Fibroblast of peridontal ligament (primary cell): ENCODE measurements around the gene CD69.

ENCODE experiments used
- DNase-seq: peaks from one replicate; pipeline ENCODE4 v3.0.0-alpha.2; 2010; ENCODE audit errors: extremely low read depth

The CD69 gene

DNA sequence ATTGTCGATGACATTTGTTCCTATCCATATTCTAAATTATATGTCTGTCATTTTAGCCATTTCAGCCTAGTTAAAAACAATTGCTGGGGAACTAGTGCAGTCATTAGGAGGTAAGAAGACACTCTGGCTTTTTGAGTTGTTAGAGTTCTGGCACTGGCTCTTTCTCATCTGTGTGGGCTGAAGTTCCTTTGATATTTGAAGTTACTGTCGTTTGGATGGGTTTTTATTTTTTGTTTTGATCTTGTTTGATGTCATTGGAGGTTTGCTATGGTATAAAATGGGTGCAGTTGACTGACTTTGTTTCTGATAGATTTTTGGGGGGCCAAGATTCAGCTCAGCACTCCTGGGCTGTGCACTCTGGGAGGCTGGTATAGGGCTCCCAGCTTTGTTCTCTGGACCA lies 20.7 kb upstream of the CD69 start:
- DNase-seq: no peak

DNA sequence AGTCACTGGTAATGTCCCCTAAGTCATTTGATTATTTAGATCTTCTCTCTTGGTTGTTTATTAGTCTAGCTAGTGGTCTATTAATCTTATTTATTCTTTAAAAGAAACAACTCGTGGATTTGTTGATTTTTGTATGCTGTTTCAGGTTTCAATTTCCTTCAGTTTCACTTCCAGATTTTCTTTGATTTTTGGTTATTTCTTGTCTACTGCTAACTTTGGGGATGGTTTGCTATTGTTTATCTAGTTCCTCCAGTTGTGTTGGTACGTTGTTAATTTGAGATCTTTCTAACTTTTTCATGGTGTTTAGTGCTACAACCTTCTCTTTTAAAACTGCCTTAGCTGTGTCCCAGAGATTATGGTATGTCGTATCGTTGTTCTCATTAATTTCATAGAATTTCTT lies 18.5 kb upstream of the CD69 start:
- no peak for DNase-seq

DNA sequence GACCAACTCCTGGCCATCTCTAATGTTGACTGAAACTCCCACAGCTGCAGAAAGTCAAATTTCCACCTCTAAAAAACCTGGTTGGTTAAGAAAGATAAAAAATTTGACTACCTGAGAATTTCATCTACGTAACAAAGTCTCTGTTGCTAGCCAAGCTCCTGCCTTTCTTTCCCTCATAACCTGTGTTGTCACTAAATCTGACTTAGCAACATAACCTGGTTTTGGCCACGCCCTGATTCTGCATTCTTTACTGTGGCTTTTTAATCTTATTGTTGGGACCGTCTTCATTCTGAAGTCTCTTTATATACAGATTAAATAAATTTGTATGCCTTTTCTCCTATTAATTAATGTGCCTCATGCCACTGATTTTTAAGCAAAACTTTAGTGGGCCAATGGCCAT lies 16.1 kb upstream of the CD69 start:
- DNase-seq: no peak

DNA sequence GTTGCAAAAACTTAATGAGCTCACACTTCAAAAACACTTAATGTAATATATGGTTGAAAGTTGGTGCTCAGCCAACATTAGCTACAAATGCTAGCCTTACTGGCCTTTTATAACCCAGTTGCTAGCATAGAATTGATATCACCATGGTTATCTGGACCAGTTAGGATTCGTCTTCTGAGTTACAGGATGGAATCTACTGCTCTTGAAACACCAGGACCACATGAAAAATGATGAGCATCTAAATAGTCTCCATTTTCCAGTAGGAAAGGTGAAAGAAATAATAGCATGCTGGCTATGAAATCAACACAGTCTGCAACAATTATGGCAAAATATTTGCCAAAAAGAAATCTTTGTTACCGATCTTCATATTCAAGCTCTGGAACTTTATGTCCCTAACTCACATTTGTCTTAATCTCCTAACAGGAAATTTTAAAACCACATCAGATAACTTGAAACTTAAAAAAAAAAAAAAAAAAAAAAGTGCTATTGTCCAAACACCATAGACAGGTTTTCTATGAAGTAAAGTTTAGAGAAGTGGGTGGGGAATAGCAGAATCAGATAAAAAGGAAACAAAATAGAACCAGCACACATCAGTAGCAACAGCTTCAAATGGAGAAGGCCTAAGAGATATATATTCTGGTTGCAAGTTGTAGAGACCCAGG lies 12.6 kb upstream of the CD69 start:
- DNase-seq: no peak

DNA sequence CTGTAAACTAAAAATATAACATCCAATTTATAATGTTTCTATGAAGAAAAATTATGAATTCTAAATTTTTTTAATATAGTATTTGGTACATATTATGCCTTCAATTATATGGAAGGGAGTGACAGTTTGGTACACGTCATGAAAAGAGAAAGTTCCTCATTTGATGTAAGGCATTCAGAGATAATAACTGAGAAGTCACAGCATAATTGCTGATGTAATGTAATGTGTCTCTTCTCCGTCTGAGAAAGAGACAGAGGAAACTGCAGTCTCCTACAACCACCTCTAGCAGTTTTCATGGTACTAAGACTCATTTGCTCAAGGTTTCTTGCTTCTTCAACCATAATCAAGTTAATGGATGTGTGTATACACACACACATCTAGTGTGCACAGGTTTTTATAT lies 2.3 kb upstream of the CD69 start:
- DNase-seq: no peak

DNA sequence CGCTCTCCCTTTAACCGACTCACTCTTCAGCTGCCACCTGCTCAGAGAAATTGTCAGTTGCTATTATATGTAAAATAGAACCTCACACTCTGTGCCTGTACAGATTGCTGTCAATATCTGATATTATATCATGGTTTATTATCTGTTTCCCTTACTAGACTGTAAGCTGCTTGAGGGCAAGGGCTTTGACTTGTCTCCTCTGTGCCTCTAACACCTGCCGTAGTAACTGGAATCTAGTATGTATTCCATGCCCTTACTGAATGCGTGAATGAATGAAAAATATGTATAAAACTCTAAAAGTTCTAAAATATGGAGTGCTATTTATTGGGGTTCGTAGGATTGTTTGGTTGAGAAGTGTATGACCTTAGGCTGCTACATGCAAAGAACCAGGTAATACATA lies 1.7 kb upstream of the CD69 start:
- no peak for DNase-seq

DNA sequence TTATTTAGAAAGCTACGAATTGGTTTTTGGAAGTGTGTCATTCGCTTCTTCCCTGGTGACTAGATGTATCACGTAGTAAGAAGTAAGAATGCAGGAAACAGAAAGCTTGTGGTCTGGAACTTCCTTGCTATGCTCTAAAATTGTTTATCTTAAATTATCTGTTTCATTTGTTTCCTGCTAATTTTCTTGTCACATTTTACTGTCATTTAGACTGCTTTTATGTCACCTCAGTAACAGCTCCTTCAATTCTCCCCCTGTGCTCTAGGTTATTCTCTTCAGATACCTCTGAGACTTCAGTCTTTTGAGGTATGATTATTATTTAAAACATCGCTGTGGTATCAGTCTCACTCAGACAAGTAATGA lies 699 bp upstream of the CD69 start:
- DNase-seq: no peak

DNA sequence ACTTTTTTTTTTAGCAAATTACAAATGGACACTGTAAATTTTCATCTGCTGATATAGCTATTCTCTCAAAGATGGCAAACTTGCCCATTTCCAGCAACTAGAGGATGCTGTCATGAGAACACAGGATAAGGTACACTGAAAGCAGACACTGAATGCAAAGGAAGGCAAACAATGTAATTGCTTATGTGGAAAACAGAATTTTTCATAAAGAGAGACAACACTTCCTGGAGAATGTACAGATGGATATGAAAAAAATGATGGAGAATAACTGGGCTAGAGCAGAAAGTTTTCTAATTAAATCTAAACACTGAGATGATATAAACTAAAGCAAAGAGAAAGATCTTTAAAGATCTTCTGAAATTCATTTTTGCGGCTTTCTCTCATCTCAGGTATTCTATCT lies 581 bp downstream of the CD69 start:
- no peak for DNase-seq

DNA sequence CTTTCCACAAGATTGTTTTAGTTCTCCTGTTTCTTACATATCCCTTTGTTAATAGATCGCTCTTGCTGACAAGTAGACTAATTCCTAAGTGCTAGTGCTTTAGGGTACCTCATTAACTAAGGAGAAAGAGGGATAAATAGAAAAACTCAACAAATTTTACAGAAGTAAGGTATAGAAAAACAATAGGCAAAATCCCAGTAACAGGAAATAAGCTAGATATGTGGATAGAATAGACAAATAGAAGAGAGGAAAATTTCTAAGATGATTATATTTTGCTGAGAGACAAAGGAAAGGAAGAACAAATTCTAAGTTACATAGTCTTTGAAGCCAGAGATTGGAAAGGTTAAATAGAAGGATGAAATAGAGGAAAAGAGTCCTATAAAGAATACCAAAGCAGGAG lies 1.0 kb downstream of the CD69 start:
- no peak for DNase-seq

DNA sequence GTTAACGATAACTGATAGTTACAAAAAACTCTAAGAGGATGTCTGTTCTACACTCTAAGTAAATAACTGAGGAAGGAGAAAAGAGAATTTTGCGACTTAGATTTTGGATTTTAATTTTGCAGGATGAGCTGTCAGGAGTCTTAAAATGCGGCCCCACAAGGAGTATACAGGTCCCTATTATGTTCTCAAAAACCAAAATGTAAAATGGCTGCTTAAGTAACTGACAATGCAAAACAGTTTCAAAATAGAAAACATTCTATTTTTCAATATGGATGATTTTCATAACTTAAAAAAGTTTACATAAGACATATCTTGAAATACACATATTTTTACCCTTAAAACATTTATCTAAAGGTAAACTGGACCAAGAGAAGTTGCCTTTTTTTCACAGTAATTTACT lies 2.6 kb downstream of the CD69 start:
- no peak for DNase-seq

DNA sequence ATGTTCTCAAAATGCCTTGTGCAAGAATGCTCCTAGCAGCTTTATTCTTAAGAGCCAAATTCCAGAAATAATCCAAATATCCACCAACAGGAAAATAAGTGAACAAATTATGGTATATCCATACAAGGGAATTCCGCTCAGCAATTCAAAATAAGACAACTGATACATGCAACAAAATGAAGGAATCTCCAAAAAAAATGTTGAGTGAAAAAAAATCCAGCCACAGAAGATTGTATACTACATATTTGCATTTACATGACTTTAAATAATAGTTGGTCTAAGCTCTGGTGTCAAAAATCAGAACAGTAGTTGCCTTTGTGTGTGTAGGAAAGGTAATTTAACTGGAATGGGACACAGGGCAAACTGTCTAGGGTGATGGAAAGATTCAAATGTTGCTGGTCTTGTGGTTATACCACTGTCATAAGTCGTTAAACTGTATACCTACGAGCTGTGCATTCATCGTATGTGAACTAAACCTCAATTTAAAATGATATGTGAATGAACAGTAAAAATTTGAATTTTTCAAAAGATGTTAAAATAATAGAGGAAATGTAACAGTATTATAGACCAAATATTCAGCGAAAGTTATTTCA lies 3.2 kb downstream of the CD69 start:
- DNase-seq: no peak

DNA sequence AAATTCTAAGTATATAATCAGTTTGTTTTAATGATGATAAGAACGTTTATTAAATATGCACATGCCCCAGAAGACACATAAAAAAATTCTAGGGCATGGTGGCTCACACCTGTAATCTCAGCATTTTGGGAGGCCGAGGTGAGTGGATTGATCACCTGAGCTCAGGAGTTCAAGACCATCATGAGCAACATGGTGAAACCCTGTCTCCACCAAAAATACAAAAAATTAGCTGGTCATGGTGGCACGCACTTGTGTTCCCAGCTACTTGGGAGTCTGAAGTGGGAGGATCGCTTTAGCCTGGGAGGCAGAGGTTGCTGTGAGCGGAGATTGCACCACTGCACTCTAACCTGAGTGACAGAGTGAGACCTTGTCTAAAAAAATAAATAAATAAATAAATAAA lies 4.0 kb downstream of the CD69 start:
- DNase-seq: no peak

DNA sequence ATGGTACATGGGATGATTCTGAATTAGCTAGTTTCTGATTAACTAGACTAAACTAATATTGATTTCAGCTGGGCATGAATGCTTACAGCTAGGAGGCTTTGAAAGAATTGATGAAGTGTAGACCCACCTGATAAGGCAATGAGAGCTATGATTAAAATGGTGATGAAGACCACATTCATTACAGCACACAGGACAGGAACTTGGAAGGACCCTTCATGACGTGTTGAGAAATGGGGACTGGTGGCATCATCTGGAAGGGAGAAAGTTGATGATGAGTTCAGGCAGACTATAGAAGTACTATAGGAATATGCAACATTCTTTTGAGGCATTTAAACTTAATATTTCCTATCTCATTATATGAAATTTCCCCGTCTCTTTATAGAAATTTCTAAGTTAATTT lies 4.5 kb downstream of the CD69 start:
- no peak for DNase-seq

DNA sequence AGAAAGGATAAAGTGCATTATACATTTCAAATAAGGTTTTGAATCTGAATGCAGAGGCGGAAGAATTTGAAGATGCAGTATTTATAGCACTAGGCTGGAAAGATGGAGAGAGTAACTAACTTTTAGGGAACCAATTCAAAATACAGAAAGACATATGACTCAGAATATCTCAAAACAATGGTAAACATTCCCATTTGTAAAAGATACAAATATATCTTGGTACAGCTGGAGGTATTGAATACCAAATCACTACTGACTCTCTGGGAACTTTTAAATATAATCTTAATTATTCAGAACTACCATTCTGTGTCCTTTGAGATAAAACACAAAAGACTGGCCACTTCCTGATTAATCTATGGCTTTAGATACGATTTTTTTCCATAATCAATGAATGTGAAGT lies 5.1 kb downstream of the CD69 start:
- no peak for DNase-seq

DNA sequence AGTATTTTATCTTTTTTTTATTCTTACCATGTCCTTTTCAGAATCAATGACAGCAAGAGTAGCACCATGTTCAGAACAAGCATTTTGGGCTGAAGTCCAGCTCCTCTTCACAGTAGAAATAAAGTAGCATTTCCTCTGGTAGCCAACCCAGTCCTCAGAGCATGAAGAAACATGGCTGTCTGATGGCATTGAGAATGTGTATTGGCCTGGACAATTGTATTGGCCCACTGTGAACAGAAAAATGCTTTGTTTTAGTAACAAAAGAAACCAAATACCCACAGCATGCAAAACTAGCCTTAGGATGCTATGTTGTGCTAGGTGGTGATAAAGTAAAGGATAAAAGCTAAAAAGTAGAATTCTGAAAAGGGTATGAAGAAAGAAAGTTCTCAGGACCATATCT lies 5.7 kb downstream of the CD69 start:
- no peak for DNase-seq

DNA sequence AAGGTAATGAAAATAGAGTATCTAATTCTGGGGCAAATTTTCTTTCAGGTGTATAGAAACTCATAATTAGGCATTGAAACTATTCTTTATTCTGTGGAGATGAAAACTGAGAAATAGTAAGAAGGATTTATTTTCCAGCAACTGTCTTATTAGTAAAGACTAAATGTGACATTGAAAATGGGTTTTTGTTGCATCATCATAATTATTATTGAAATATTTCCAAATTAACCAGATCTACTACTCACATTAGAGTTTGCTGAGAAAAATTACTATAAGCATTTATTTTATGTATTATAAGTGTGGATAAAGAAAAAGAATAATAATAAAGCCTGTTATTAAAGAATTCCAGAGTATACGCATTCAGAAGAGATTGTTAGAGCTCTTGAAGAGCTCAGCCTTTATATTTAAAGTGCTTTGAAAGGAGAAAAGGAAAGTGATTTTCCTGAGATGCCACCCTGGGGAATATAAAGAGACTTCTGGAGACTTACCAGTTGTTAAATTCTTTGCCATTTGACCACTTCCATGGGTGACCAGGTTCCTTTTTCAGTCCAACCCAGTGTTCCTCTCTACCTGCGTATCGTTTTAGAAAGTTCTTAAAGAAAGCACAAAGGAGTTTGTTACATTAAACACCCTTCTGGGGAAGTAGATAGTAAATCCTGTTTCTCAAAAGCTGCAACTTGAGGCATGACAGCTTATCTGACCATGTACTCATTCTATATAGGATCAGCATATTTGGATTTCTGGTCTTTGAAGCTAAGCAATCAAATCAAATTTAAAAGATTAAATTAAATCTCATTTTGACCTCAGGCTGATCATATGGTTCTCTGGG lies 6.4 kb downstream of the CD69 start:
- DNase-seq: no peak

DNA sequence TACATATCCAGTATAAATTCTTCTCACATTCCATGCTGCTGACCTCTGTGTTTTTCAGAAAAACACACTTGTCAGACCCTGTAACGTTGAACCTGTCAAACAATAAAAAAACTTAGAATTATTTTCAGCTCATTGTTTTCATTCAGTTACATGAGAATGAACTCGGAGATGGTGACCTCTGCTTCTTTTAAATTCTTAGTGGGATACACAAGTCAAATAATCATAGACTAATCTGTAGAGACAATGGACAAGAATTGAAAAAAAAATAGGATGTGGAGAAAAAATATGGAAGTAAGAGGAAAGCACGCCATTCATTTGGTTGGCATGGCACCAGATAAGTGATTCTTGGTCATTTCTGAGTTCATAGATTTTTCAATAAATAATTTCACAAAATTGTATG lies 7.2 kb downstream of the CD69 start:
- no peak for DNase-seq

DNA sequence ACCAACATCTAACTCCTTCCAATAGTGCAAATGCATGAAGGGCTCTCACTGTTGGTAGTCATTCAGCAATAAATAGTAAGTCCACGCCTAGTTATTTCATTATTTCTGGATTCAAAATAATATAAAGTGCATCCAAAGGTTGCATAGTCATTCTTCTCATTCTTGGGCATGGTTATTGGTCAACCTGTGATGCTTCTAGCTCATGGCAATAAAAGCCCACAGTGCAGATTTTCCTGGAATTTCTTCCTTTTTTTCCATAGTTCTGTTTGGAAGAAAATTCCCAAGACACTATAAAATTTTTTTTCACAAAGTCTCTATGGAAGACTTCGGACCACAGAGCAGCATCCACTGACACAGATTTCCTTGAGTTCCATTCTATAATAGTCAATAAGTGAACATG lies 7.6 kb downstream of the CD69 start:
- DNase-seq: no peak

DNA sequence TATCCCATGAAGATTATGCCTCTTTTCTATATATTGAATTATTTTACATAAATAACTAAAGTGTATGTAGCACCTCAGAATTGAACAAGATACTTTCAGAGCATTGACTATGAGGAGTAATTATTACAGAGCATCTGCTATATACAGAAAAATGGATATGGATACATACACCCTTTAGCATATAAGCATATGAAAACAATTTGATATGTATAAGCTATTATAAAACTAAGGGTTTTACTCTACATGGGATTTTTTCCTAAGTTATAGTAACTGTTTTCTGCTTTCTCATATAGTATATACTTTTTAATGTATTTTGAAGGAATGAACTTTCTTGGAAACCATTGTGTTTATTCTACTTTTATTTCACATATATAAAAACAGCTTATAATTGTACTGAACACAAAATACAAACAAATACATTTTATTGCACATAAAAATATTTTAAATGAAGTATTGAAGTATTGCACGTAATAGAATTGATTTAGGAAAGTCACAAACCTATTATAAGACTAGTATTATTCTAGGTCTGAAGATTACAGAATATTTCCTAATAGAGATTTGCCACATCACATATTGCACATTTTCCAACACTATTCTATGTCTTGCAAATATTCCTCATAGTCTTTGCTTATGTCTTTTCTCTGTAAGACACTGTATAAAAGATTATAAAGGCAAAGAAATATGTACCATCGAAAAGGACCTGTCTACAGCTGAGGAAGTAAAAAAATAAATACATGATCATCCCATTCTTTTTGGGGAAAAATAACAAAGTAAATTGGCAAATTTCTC lies 8.4 kb downstream of the CD69 start:
- no peak for DNase-seq

DNA sequence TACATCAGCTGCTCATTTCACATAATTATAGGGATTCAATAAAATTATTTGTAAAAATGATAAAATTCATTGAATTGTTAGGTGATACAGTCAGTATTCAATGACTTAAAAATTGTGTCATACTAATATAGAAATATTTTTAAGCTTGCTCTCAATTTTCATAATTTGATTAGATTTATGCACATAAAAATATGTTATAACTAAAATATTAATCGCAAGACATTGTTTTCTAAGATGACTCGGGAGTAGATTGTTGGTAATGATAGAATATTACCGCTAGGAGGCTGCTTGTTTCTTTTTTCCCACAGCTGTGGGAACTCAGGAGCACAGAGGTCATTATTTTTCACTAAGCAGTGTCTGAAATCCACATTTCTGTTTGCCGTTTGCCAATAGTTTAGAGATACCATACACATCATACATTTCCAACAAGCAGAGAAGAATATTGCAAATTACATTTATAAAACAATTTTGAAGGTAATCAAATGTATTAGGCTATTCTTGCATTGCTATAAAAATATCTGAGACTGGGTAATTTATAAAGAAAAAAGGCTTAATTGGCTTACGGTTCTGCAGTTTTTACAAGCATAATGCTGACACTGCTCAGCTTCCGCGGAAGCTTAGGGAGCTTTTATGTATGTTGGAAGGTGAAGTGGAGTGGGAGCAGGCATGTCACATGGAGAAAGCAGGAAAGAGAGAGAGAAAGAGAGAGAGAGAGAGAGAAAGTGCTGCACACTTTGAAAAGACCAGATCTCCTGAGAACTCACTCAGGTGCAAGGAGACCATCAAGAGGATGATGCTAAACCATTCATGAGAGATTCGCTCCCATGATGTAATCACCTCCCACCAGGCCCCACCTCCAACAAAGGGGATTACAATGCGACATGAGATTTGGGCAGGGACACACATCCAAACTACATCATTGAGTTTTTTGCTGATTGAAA lies 9.2 kb downstream of the CD69 start:
- no peak for DNase-seq
